Naive thymus-derived CD4-positive, alpha-beta T cell (primary cell): Measurements from ENCODE around the gene HSD11B1. TPM values are rescaled to one million over a fixed set of nuclear protein-coding genes. Genes with fewer than 3 reads are reported as not detected.

ENCODE experiments used
- ATAC-seq: fragments of 150-1000 bp; cut with Tn5 transposase; 2 replicates; pipeline ENCODE4 v1.10.0; 2021; ENCODE audit warnings: mild to moderate bottlenecking, moderate library complexity
- CTCF ChIA-PET: fragments of 350-600 bp; sonication (Branson Sonifier 250); formaldehyde crosslinking; loops from one replicate; lab custom pipeline; 2021; ENCODE audit warnings: antibody characterized with exemption; lab: Charles Lee
- POLR2A ChIA-PET: fragments of 350-600 bp; sonication (Branson Sonifier 250); formaldehyde crosslinking; loops from one replicate; lab custom pipeline; 2021; ENCODE audit warnings: antibody characterized with exemption, inconsistent platforms; lab: Charles Lee
- DNase-seq, 9 donors: peaks; one replicate each; pipeline versions ENCODE4 v3.0.0 to v3.0.0-alpha.2; 2020 to 2022; ENCODE audit warnings: mixed read lengths in 1 of 9
- H3K27ac ChIP-seq: one replicate; pipeline ENCODE4 v1.7.0; 2013; ENCODE audit warnings: mild to moderate bottlenecking, low read depth, low read length, moderate library complexity
- H3K27me3 ChIP-seq, 2 donors: one replicate each; pipeline ENCODE4 v1.7.0; 2013; ENCODE audit warnings: low read length in 2 of 2, mild to moderate bottlenecking in 2 of 2, moderate library complexity in 2 of 2; ENCODE audit not compliant: control insufficient read depth in 2 of 2, insufficient read depth in 2 of 2
- H3K36me3 ChIP-seq, 3 experiments: 1 replicate in 2 of 3; 2 replicates in 1 of 3; pipeline ENCODE4 v1.7.0; 2013; ENCODE audit warnings: low read length in 3 of 3, mild to moderate bottlenecking in 3 of 3, moderate library complexity in 1 of 3; ENCODE audit not compliant: insufficient read depth in 3 of 3, control insufficient read depth in 2 of 3
- H3K4me1 ChIP-seq, 2 donors: one replicate each; pipeline ENCODE4 v1.7.0; 2013; ENCODE audit warnings: low read length in 2 of 2, mild to moderate bottlenecking in 2 of 2, moderate library complexity in 1 of 2; ENCODE audit not compliant: control insufficient read depth in 2 of 2, insufficient read depth in 2 of 2
- H3K4me3 ChIP-seq: 2 replicates; pipeline ENCODE4 v1.7.0; 2013; ENCODE audit warnings: mild to moderate bottlenecking, low read length
- H3K9me3 ChIP-seq, 3 experiments: 1 replicate in 2 of 3; 2 replicates in 1 of 3; pipeline ENCODE4 v1.7.0; 2013; ENCODE audit warnings: low read length in 3 of 3; ENCODE audit not compliant: control insufficient read depth in 2 of 3
- H3K27ac Mint-ChIP-seq, 9 donors: one replicate each; pipeline ENCODE4 v1.8.0; 2020 to 2022; ENCODE audit warnings: mixed read lengths in 9 of 9, mild to moderate bottlenecking in 8 of 9, moderate library complexity in 5 of 9, inconsistent platforms in 2 of 9
- H3K27me3 Mint-ChIP-seq, 5 donors: one replicate each; pipeline ENCODE4 v1.8.0; 2021 to 2022; ENCODE audit warnings: mixed read lengths in 5 of 5, mild to moderate bottlenecking in 1 of 5
- H3K36me3 Mint-ChIP-seq, 5 donors: one replicate each; pipeline ENCODE4 v1.8.0; 2020 to 2022; ENCODE audit warnings: mixed read lengths in 5 of 5, mild to moderate bottlenecking in 3 of 5, inconsistent platforms in 1 of 5
- H3K4me1 Mint-ChIP-seq, 7 donors: one replicate each; pipeline ENCODE4 v1.8.0; 2020 to 2022; ENCODE audit warnings: mixed read lengths in 7 of 7, mild to moderate bottlenecking in 3 of 7, inconsistent platforms in 1 of 7
- H3K4me3 Mint-ChIP-seq, 10 donors: one replicate each; pipeline ENCODE4 v1.8.0; 2020 to 2022; ENCODE audit warnings: mild to moderate bottlenecking in 10 of 10, mixed read lengths in 10 of 10, moderate library complexity in 6 of 10, inconsistent platforms in 2 of 10
- H3K9me3 Mint-ChIP-seq, 11 donors: one replicate each; pipeline ENCODE4 v1.8.0; 2020 to 2022; ENCODE audit warnings: mixed read lengths in 11 of 11, mild to moderate bottlenecking in 4 of 11, inconsistent platforms in 1 of 11, moderate library complexity in 1 of 11
- intact Hi-C, 2 donors: fragments of 100-400 bp; cut with micrococcal nuclease; formaldehyde crosslinking; loops; one replicate each; pipeline ENCODE4 v1.15.1; 2023
- polyA plus RNA-seq, 2 donors: library from polyadenylated mRNA; unstranded; fragments of 300-500 nt; fragmentation: Illumina TruSeq; gene quantifications; one replicate each; pipeline ENCODE4 v1.2.3, GENCODE V29; 2021
- total RNA-seq, 6 experiments: library from RNA in 5 of 6; stranded (reverse) in 5 of 6; gene quantifications; 1 replicate in 5 of 6; 2 replicates in 1 of 6; pipeline ENCODE4 v1.2.3 and lab custom pipeline; 2021 to 2026

The HSD11B1 gene
- total and polyA plus RNA-seq, 7 experiments from 2014 or later: 0.18 to 3.6 (median 0.50) TPM; not detected in 3

GRCh38 chr1:209723756-209724693 is 19.4 kb downstream of the HSD11B1 start:
- ChIA-PET POLR2A (interaction anchor here (0.7 to 3.1 kb wide), 12 partner anchors 10 to 60 kb away, joined by 3 to 19 read pairs (median 4); partner anchors contain the start of genes C1orf74 and TRAF3IP3), CTCF (interaction anchor here (0.6 to 1.3 kb wide), 4 partner anchors 24 to 158 kb away, joined by 3 to 7 read pairs (median 3); no protein-coding TSS in a partner anchor)
- H3K27ac Mint-ChIP-seq: peak overlapping the region; percentile 74 to 99 (median 93)
- H3K4me3 Mint-ChIP-seq: peak overlapping the region in 9 of 10 donors; percentile 61 to 86 (median 78)
- peaks cover 7 to 49% (median 38%) of the 10 kb centered on the region in 7 donors for H3K4me1 Mint-ChIP-seq
- H3K9me3 Mint-ChIP-seq: peaks cover 0 to 11% (median 0%) of the 10 kb centered on the region in 11 donors
- intact Hi-C loops: loop anchor here (1.0 kb wide), 2 partner anchors 24 to 44 kb away; no protein-coding TSS in a partner anchor
- no peaks in the 10 kb centered on the region for H3K27me3 Mint-ChIP-seq
- H3K36me3 Mint-ChIP-seq: peaks cover 0 to 15% (median 4%) of the 10 kb centered on the region in 5 donors
- Histone ChIP-seq H3K4me3 (no peak overlapping the region), H3K4me1 (peaks cover 0 to 23% of the 10 kb centered on the region in 2 donors), H3K36me3 (no peaks in the 10 kb centered on the region), H3K9me3 (no peaks in the 10 kb centered on the region), H3K27me3 (no peaks in the 10 kb centered on the region), H3K27ac (peak overlapping the region; percentile 60)
- DNase-seq (peak in 7 of 9 donors; percentile 7 to 66 (median 23)), ATAC-seq (peak; percentile 36)

- intact Hi-C loops: no loop called here
- Histone ChIP-seq H3K27ac (no peak overlapping the region), H3K36me3 (no peaks in the 10 kb centered on the region), H3K4me1 (peaks cover 0 to 23% of the 10 kb centered on the region in 2 donors), H3K4me3 (no peak overlapping the region), H3K9me3 (no peaks in the 10 kb centered on the region), H3K27me3 (no peaks in the 10 kb centered on the region)
- CTCF ChIA-PET: interaction anchor here (0.9 to 1.1 kb wide), 2 partner anchors 78 to 150 kb away, joined by 3 to 4 read pairs; no protein-coding TSS in a partner anchor
- Mint-ChIP-seq H3K27me3 (no peaks in the 10 kb centered on the region), H3K4me1 (peaks cover 7 to 47% (median 39%) of the 10 kb centered on the region in 7 donors), H3K9me3 (peaks cover 0 to 8% (median 0%) of the 10 kb centered on the region in 11 donors), H3K4me3 (no peak overlapping the region), H3K36me3 (peaks cover 0 to 24% (median 0%) of the 10 kb centered on the region in 5 donors), H3K27ac (peak overlapping the region in 2 of 9 donors; percentile 49 to 52)
- DNase-seq: no peak
- no peak for ATAC-seq
- POLR2A ChIA-PET: interaction anchor here (0.8 to 2.2 kb wide), 4 partner anchors 45 to 96 kb away, joined by 3 to 6 read pairs (median 5); no protein-coding TSS in a partner anchor
Observed at GRCh38 chr1:209727286-209727685, 22.6 kb downstream of the HSD11B1 start.

- Histone ChIP-seq H3K9me3 (no peaks in the 10 kb centered on the region), H3K27me3 (no peaks in the 10 kb centered on the region), H3K4me3 (no peak overlapping the region), H3K4me1 (peaks cover 0 to 23% of the 10 kb centered on the region in 2 donors), H3K27ac (no peak overlapping the region), H3K36me3 (no peaks in the 10 kb centered on the region)
- Mint-ChIP-seq H3K4me3 (no peak overlapping the region), H3K27ac (peak overlapping the region in 3 of 9 donors; percentile 6 to 33 (median 29)), H3K9me3 (peaks cover 0 to 8% (median 0%) of the 10 kb centered on the region in 11 donors), H3K4me1 (peaks cover 7 to 45% (median 37%) of the 10 kb centered on the region in 7 donors), H3K27me3 (no peaks in the 10 kb centered on the region), H3K36me3 (peaks cover 0 to 26% (median 0%) of the 10 kb centered on the region in 5 donors)
- no peak for DNase-seq
- ChIA-PET POLR2A (interaction anchor here (0.8 to 2.2 kb wide), 4 partner anchors 45 to 96 kb away, joined by 3 to 6 read pairs (median 5); no protein-coding TSS in a partner anchor), CTCF (interaction anchor here (0.6 to 1.4 kb wide), 7 partner anchors 20 to 1692 kb away, joined by 3 to 4 read pairs (median 3); no protein-coding TSS in a partner anchor)
- ATAC-seq: no peak
- intact Hi-C loops: no loop called here
Observed at GRCh38 chr1:209727785-209728184, 23.1 kb downstream of the HSD11B1 start.

GRCh38 chr1:209728466-209728865 is 23.8 kb downstream of the HSD11B1 start:
- H3K9me3 ChIP-seq: no peaks in the 10 kb centered on the region
- intact Hi-C loops: no loop called here
- H3K27me3 ChIP-seq: no peaks in the 10 kb centered on the region
- H3K4me3 ChIP-seq: no peak overlapping the region
- H3K27ac Mint-ChIP-seq: no peak overlapping the region
- no peaks in the 10 kb centered on the region for H3K36me3 ChIP-seq
- H3K4me1 ChIP-seq: peaks cover 0 to 22% of the 10 kb centered on the region in 2 donors
- POLR2A ChIA-PET: interaction anchor here (0.6 to 2.2 kb wide), 4 partner anchors 44 to 95 kb away, joined by 3 to 5 read pairs (median 4); no protein-coding TSS in a partner anchor
- no peak for DNase-seq
- peaks cover 0 to 26% (median 0%) of the 10 kb centered on the region in 5 donors for H3K36me3 Mint-ChIP-seq
- no peak overlapping the region for H3K27ac ChIP-seq
- H3K9me3 Mint-ChIP-seq: peaks cover 0 to 11% (median 0%) of the 10 kb centered on the region in 11 donors
- no peaks in the 10 kb centered on the region for H3K27me3 Mint-ChIP-seq
- ATAC-seq: no peak
- no peak overlapping the region for H3K4me3 Mint-ChIP-seq
- peaks cover 7 to 43% (median 34%) of the 10 kb centered on the region in 7 donors for H3K4me1 Mint-ChIP-seq
- CTCF ChIA-PET: interaction anchor here (0.6 to 1.4 kb wide), 7 partner anchors 20 to 1691 kb away, joined by 3 to 4 read pairs (median 3); no protein-coding TSS in a partner anchor

- Mint-ChIP-seq H3K36me3 (peaks cover 0 to 25% (median 0%) of the 10 kb centered on the region in 5 donors), H3K27ac (no peak overlapping the region), H3K4me1 (peaks cover 8 to 41% (median 24%) of the 10 kb centered on the region in 7 donors), H3K9me3 (peaks cover 0 to 11% (median 0%) of the 10 kb centered on the region in 11 donors), H3K4me3 (no peak overlapping the region), H3K27me3 (no peaks in the 10 kb centered on the region)
- CTCF ChIA-PET: no interaction called here
- H3K36me3 ChIP-seq: no peaks in the 10 kb centered on the region
- intact Hi-C loops: no loop called here
- no peak for DNase-seq
- ATAC-seq: no peak
- H3K4me3 ChIP-seq: no peak overlapping the region
- peaks cover 0 to 12% of the 10 kb centered on the region in 2 donors for H3K4me1 ChIP-seq
- H3K27me3 ChIP-seq: no peaks in the 10 kb centered on the region
- no peak overlapping the region for H3K27ac ChIP-seq
- POLR2A ChIA-PET: interaction anchor here (1.3 kb wide), 1 partner anchor 45 kb away, joined by 3 read pairs; no protein-coding TSS in a partner anchor
- no peaks in the 10 kb centered on the region for H3K9me3 ChIP-seq
Observed at GRCh38 chr1:209729436-209729835, 24.8 kb downstream of the HSD11B1 start.

GRCh38 chr1:209732725-209733124 is 28.1 kb downstream of the HSD11B1 start:
- Histone ChIP-seq H3K9me3 (no peaks in the 10 kb centered on the region), H3K27ac (no peak overlapping the region), H3K4me3 (no peak overlapping the region), H3K27me3 (no peaks in the 10 kb centered on the region), H3K36me3 (no peaks in the 10 kb centered on the region), H3K4me1 (no peaks in the 10 kb centered on the region)
- H3K36me3 Mint-ChIP-seq: peaks cover 0 to 17% (median 0%) of the 10 kb centered on the region in 5 donors
- H3K9me3 Mint-ChIP-seq: peaks cover 0 to 11% (median 0%) of the 10 kb centered on the region in 11 donors
- ChIA-PET CTCF (interaction anchor here (1.2 kb wide), 1 partner anchor 15 kb away, joined by 4 read pairs; no protein-coding TSS in a partner anchor), POLR2A (no interaction called here)
- H3K27me3 Mint-ChIP-seq: no peaks in the 10 kb centered on the region
- no peak overlapping the region for H3K4me3 Mint-ChIP-seq
- no peak overlapping the region for H3K27ac Mint-ChIP-seq
- peaks cover 0 to 35% (median 3%) of the 10 kb centered on the region in 7 donors for H3K4me1 Mint-ChIP-seq
- intact Hi-C loops: no loop called here
- DNase-seq (no peak), ATAC-seq (no peak)
